OCI-LY7 (cell line): ENCODE results near the gene RNU6-7. TPM values are rescaled to one million over a fixed set of nuclear protein-coding genes. Genes with fewer than 3 reads are reported as not detected.

Experiments used
- BruUV-seq: library from RNA; stranded (reverse); fragments of 400-500 nt; replicated peaks from 2 replicates; lab custom pipeline; 2021; lab: Mats Ljungman, UMichigan
- CTCF ChIA-PET: fragments of 300-600 bp; sonication (Branson Sonifier 250); formaldehyde crosslinking; loops from one replicate; lab custom pipeline; 2022; ENCODE audit warnings: antibody characterized with exemption; ENCODE audit not compliant: unreplicated experiment; lab: Charles Lee
- POLR2A ChIA-PET: fragments of 300-600 bp; sonication (Branson Sonifier 250); formaldehyde crosslinking; loops from one replicate; lab custom pipeline; 2022; ENCODE audit warnings: antibody characterized with exemption; lab: Charles Lee
- DNase-seq: peaks from one replicate; pipeline ENCODE4 v3.0.0-alpha.2; 2015; ENCODE audit warnings: low spot score
- H2AFZ ChIP-seq: fragments of 200-600 bp; sonication (generic), shearing (Covaris generic); 2 replicates; pipeline ENCODE4 v1.6.1; 2014; ENCODE audit warnings: mild to moderate bottlenecking, antibody characterized with exemption, low read length, moderate library complexity
- H3K27ac ChIP-seq: fragments of 200-600 bp; sonication (generic); 2 replicates; pipeline ENCODE4 v1.5.1; 2014; ENCODE audit warnings: mixed run types, low read depth, mild to moderate bottlenecking, moderate library complexity, low read length, inconsistent platforms; ENCODE audit not compliant: poor library complexity, severe bottlenecking
- H3K36me3 ChIP-seq: fragments of 200-600 bp; sonication (generic); 2 replicates; pipeline ENCODE4 v1.6.1; 2014; ENCODE audit warnings: mild to moderate bottlenecking, antibody characterized with exemption, low read length, moderate library complexity, mixed read lengths; ENCODE audit not compliant: insufficient read depth
- H3K4me1 ChIP-seq: fragments of 200-600 bp; sonication (generic); 2 replicates; pipeline ENCODE4 v1.5.1; 2014; ENCODE audit warnings: mild to moderate bottlenecking, low read length; ENCODE audit not compliant: insufficient read depth, poor library complexity, severe bottlenecking
- H3K4me2 ChIP-seq: fragments of 200-600 bp; sonication (generic); 2 replicates; pipeline ENCODE4 v1.6.1; 2014; ENCODE audit warnings: mild to moderate bottlenecking, low read length
- H3K4me3 ChIP-seq: fragments of 200-600 bp; sonication (generic); 2 replicates; pipeline ENCODE4 v1.5.1; 2014; ENCODE audit warnings: mild to moderate bottlenecking, low read depth, low read length; ENCODE audit not compliant: poor library complexity, severe bottlenecking
- H3K79me2 ChIP-seq: fragments of 200-600 bp; sonication (generic); 2 replicates; pipeline ENCODE4 v1.6.1; 2016; ENCODE audit warnings: low read depth, mild to moderate bottlenecking, low read length, moderate library complexity, mixed read lengths; ENCODE audit not compliant: insufficient read depth
- H3K9me2 ChIP-seq: fragments of 200-600 bp; sonication (generic); 2 replicates; pipeline ENCODE4 v1.6.1; 2016; ENCODE audit warnings: mild to moderate bottlenecking, low read length, mixed read lengths; ENCODE audit not compliant: insufficient read depth
- H3K9me3 ChIP-seq: fragments of 200-600 bp; sonication (generic); 2 replicates; pipeline ENCODE4 v1.6.1; 2014; ENCODE audit warnings: mild to moderate bottlenecking, mixed run types, low read length, mixed read lengths
- H4K20me1 ChIP-seq: fragments of 200-600 bp; sonication (generic); 2 replicates; pipeline ENCODE4 v1.6.1; 2014; ENCODE audit warnings: mild to moderate bottlenecking, antibody characterized with exemption, low read length, moderate library complexity, mixed read lengths; ENCODE audit not compliant: insufficient read depth
- CTCF ChIP-seq: fragments of 200-600 bp; sonication (generic); conservative IDR thresholded peaks from 2 replicates; pipeline ENCODE4 v1.5.1; 2014; ENCODE audit warnings: mild to moderate bottlenecking, antibody characterized with exemption, low read length, moderate library complexity, mixed read lengths
- EZH2phosphoT487 ChIP-seq: fragments of 200-600 bp; sonication (generic); IDR thresholded peaks from 2 replicates; pipeline ENCODE4 v1.6.1; 2018; ENCODE audit warnings: low read depth, borderline replicate concordance, mild to moderate bottlenecking, mixed run types, antibody characterized with exemption, low read length, moderate library complexity, mixed read lengths
- intact Hi-C: fragments of 100-400 bp; cut with micrococcal nuclease; formaldehyde crosslinking; loops from one replicate; pipeline ENCODE4 v1.10.0; 2022; ENCODE audit not compliant: unreplicated experiment
- total RNA-seq, 2 experiments: library from RNA; depleted of rRNA in 1 of 2; stranded (reverse); fragments of >200 nt in 1 of 2; shearing (Covaris generic) in 1 of 2; gene quantifications; 2 replicates each; pipeline ENCODE4 v1.2.3, GENCODE V29; 2014 to 2022

The RNU6-7 gene
- total RNA-seq, 2 experiments from 2014 or later, result not detected

- DNase-seq, result no peak
- Histone ChIP-seq H3K27ac (no peak overlapping the region), H2AFZ (no peak overlapping the region), H3K4me1 (peaks cover 30% of the 10 kb centered on the region), H3K9me3 (no peaks in the 10 kb centered on the region), H3K36me3 (no peaks in the 10 kb centered on the region), H3K79me2 (no peaks in the 10 kb centered on the region), H3K9me2 (no peaks in the 10 kb centered on the region), H4K20me1 (no peaks in the 10 kb centered on the region), H3K4me3 (no peak overlapping the region), H3K4me2 (no peak overlapping the region)
- CTCF ChIA-PET, result no interaction called here
- BruUV-seq, result no TSS peak
- POLR2A ChIA-PET, result no interaction called here
- intact Hi-C loops, result no loop called here
- TF ChIP-seq EZH2phosphoT487 (no peak), CTCF (no peak)
Observed at GRCh38 chr14:32192712-32193373, 9.0 kb upstream of the RNU6-7 start.

- Histone ChIP-seq H3K79me2 (no peaks in the 10 kb centered on the region), H3K27ac (no peak overlapping the region), H3K4me3 (no peak overlapping the region), H2AFZ (no peak overlapping the region), H3K36me3 (no peaks in the 10 kb centered on the region), H3K4me2 (no peak overlapping the region), H3K9me2 (no peaks in the 10 kb centered on the region), H3K4me1 (peaks cover 24% of the 10 kb centered on the region), H4K20me1 (no peaks in the 10 kb centered on the region), H3K9me3 (no peaks in the 10 kb centered on the region)
- intact Hi-C loops, result no loop called here
- ChIA-PET CTCF (no interaction called here), POLR2A (no interaction called here)
- no TSS peak for BruUV-seq
- no peak for DNase-seq
- no peak for TF ChIP-seq CTCF
- no peak for TF ChIP-seq EZH2phosphoT487
Observed at GRCh38 chr14:32193532-32193931, 8.3 kb upstream of the RNU6-7 start.

- no peak for DNase-seq
- no TSS peak for BruUV-seq
Observed at GRCh38 chr14:32195636-32196035, 6.2 kb upstream of the RNU6-7 start.

More at GRCh38 chr14:32195636-32196035, 6.2 kb upstream of the RNU6-7 start:
- H3K9me2 ChIP-seq, result no peaks in the 10 kb centered on the region
- H3K4me2 ChIP-seq, result no peak overlapping the region
- H2AFZ ChIP-seq, result no peak overlapping the region
- H3K79me2 ChIP-seq, result no peaks in the 10 kb centered on the region
- TF ChIP-seq EZH2phosphoT487 (no peak), CTCF (no peak)
- H3K27ac ChIP-seq, result no peak overlapping the region
- peaks cover 12% of the 10 kb centered on the region for H3K4me1 ChIP-seq
- no peak overlapping the region for H3K4me3 ChIP-seq
- intact Hi-C loops, result no loop called here
- no peaks in the 10 kb centered on the region for H3K9me3 ChIP-seq
- CTCF ChIA-PET, result no interaction called here
- no peaks in the 10 kb centered on the region for H4K20me1 ChIP-seq
- H3K36me3 ChIP-seq, result no peaks in the 10 kb centered on the region
- POLR2A ChIA-PET, result no interaction called here
